AG04450 (cell line): ENCODE results near the gene UQCR10. TPM values are rescaled to one million over a fixed set of nuclear protein-coding genes. Genes with fewer than 3 reads are reported as not detected.

Experiments
- CTCF ChIA-PET: fragments of 300-600, 350-600 bp; formaldehyde crosslinking; extraction: SDS; loops from one replicate; lab custom pipeline; 2022; ENCODE audit warnings: antibody characterized with exemption, inconsistent platforms; lab: Charles Lee
- POLR2A ChIA-PET: fragments of 350-600 bp; formaldehyde crosslinking; extraction: SDS; loops from one replicate; lab custom pipeline; 2021; ENCODE audit warnings: antibody characterized with exemption, inconsistent platforms; lab: Yijun Ruan, JAX
- DNase-seq: peaks from one replicate; pipeline ENCODE4 v3.0.0-alpha.2; 2011; ENCODE audit warnings: low read depth, low spot score
- H3K27ac ChIP-seq: one replicate; pipeline ENCODE4 v1.5.1; 2012; ENCODE audit warnings: low read depth, low read length, control low read depth
- H3K27me3 ChIP-seq: one replicate; pipeline ENCODE4 v1.6.0; 2012; ENCODE audit warnings: low read length; ENCODE audit not compliant: control insufficient read depth, insufficient read depth
- H3K4me3 ChIP-seq: 2 replicates; pipeline ENCODE4 v1.5.1; 2011; ENCODE audit warnings: mild to moderate bottlenecking, low read depth, low read length, control low read depth
- H3K9me3 ChIP-seq: 2 replicates; pipeline ENCODE4 v1.5.1; 2012; ENCODE audit warnings: low read length; ENCODE audit not compliant: control insufficient read depth, insufficient read depth
- CTCF ChIP-seq: IDR thresholded peaks from 2 replicates; pipeline ENCODE4 v1.5.1; 2011; ENCODE audit warnings: low read depth, low read length, control low read depth, inconsistent platforms
- polyA plus RNA-seq: library from polyadenylated mRNA; depleted of rRNA; stranded (reverse); fragments of >200 nt; gene quantifications from 2 replicates; pipeline ENCODE4 v1.2.3, GENCODE V29; 2011

UQCR10 gene
- polyA plus RNA-seq, 1 experiment: 170 TPM

GRCh38 chr22:29720811-29721323 is 46.3 kb upstream of the UQCR10 start:
- TF ChIP-seq CTCF: no peak
- Histone ChIP-seq H3K9me3 (no peaks in the 10 kb centered on the region; the same call in 1 of the 2 replicates), H3K27me3 (peaks cover 45% of the 10 kb centered on the region), H3K27ac (no peak overlapping the region), H3K4me3 (no peak overlapping the region)
- DNase-seq: no peak
- ChIA-PET CTCF (no interaction called here), POLR2A (no interaction called here)

GRCh38 chr22:29722151-29722550 is 45.0 kb upstream of the UQCR10 start:
- H3K9me3 ChIP-seq: no peaks in the 10 kb centered on the region; the same call in 1 of the 2 replicates
- CTCF ChIA-PET: interaction anchor here (1.8 kb wide), 1 partner anchor 367 kb away, joined by 5 read pairs; no protein-coding TSS in a partner anchor
- no peak overlapping the region for H3K4me3 ChIP-seq
- TF ChIP-seq CTCF: no peak
- no peak overlapping the region for H3K27ac ChIP-seq
- DNase-seq: no peak
- POLR2A ChIA-PET: no interaction called here
- H3K27me3 ChIP-seq: peaks cover 45% of the 10 kb centered on the region

- no peak for DNase-seq
- Histone ChIP-seq H3K27me3 (peaks cover 41% of the 10 kb centered on the region), H3K27ac (no peak overlapping the region), H3K9me3 (no peaks in the 10 kb centered on the region; the same call in 1 of the 2 replicates), H3K4me3 (no peak overlapping the region)
- TF ChIP-seq CTCF: no peak
- CTCF ChIA-PET: interaction anchor here (1.8 kb wide), 1 partner anchor 366 kb away, joined by 5 read pairs; no protein-coding TSS in a partner anchor
- POLR2A ChIA-PET: no interaction called here
Measured at GRCh38 chr22:29722587-29722986, 44.6 kb upstream of the UQCR10 start.

- TF ChIP-seq CTCF: no peak
- no peak for DNase-seq
- Histone ChIP-seq H3K27ac (no peak overlapping the region), H3K9me3 (no peaks in the 10 kb centered on the region; the same call in 1 of the 2 replicates), H3K27me3 (peaks cover 33% of the 10 kb centered on the region), H3K4me3 (no peak overlapping the region)
- ChIA-PET CTCF (no interaction called here), POLR2A (no interaction called here)
Measured at GRCh38 chr22:29723766-29724165, 43.4 kb upstream of the UQCR10 start.

- Histone ChIP-seq H3K4me3 (no peak overlapping the region), H3K27ac (no peak overlapping the region), H3K9me3 (no peaks in the 10 kb centered on the region; the same call in 1 of the 2 replicates), H3K27me3 (peaks cover 24% of the 10 kb centered on the region)
- TF ChIP-seq CTCF: no peak
- CTCF ChIA-PET: no interaction called here
- DNase-seq: no peak
- POLR2A ChIA-PET: no interaction called here
Measured at GRCh38 chr22:29724843-29725242, 42.3 kb upstream of the UQCR10 start.
